ENCODE measurements around the gene PRXL2A.

PRXL2A gene

DNA sequence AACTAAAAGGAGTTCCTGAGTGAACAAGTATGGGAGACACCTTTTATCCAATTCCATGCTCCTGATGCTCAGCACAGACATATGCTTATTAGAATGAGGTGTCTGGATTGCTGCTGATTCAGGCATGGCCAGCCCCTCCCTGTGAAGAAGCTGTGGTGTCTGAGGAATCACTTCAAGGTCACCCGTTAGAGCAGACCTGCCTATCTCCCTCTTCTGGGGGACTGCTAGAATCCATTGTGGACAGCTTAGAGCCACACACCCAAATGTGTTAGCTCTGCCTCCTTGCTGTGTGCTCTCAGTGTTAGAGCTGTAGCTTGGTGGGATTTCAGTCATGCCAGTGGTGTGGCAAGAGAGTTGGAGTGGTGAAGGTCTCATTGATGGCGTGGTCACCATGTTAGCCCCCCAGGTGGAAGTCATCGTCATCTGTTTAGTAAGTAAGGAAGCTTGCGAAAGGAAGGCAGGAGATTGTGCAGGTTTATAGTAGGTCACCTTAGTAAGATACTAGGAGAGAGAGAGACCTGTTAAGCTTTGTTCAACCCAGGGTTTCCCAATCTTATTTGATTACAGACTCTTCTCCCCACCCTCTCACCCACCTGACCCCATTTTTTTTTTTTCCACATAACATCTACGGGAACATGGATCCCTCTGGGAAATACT is 12.8 kb downstream of the PRXL2A start:
- TF ChIP-seq, protein P1, sequence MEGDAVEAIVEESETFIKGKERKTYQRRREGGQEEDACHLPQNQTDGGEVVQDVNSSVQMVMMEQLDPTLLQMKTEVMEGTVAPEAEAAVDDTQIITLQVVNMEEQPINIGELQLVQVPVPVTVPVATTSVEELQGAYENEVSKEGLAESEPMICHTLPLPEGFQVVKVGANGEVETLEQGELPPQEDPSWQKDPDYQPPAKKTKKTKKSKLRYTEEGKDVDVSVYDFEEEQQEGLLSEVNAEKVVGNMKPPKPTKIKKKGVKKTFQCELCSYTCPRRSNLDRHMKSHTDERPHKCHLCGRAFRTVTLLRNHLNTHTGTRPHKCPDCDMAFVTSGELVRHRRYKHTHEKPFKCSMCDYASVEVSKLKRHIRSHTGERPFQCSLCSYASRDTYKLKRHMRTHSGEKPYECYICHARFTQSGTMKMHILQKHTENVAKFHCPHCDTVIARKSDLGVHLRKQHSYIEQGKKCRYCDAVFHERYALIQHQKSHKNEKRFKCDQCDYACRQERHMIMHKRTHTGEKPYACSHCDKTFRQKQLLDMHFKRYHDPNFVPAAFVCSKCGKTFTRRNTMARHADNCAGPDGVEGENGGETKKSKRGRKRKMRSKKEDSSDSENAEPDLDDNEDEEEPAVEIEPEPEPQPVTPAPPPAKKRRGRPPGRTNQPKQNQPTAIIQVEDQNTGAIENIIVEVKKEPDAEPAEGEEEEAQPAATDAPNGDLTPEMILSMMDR (IDR thresholded peaks at IDR 0.05): no peak

DNA sequence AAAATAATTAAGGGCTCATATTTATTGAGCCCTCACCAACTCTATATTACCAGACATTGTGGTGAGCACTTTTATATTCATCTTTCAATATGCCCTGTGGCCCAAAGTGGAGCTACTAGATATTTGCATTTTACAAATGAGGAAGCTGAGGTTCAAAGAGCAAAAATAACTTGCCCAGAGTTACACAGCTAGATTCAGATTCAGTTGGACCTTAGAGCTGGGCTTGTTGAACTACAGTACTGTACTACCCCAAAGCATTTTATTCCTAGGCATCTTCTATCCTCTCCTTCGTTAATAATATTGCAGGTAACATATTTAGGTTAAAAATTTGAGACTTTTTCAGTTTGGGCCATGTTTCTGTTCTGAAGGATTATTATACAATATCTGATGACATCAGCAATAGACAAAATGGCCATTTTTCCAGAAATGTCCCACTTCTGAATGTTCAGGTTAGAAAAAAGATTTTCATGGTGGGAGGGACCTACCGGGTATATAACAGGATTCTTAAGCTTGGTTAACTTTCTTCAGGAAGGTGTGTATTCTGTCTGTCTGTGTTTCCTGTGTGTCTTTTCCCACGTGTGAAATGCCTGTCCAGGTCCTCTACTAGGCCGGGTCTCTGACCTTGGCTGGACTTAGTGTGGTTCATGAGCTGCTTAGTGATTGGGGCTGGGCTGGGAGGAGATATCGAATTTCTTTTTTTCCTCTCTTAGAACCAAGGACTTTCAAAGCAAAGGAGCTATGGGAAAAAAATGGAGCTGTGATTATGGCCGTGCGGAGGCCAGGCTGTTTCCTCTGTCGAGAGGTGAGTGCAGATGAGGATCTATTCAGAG is 13.6 kb downstream of the PRXL2A start:
- TF ChIP-seq, protein P1 (IDR thresholded peaks at IDR 0.05): no peak

DNA sequence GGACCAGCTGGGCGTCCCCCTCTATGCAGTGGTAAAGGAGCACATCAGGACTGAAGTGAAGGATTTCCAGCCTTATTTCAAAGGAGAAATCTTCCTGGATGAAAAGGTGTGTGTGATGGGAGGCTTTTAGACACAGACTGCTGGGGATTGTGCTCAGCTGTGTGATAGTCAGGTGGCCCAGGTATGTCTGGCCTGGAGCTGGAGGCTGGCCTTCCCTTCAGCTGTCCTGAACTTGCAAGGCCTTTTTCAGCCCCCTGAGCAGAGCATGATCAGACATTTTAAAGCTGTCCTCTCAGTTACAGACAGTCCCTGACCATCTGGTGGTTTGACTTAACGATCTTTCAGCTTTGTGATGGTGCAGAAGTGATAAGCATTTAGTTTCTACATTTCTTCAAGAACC is 17.6 kb downstream of the PRXL2A start:
- TF ChIP-seq, protein P1 (IDR thresholded peaks at IDR 0.05): no peak

DNA sequence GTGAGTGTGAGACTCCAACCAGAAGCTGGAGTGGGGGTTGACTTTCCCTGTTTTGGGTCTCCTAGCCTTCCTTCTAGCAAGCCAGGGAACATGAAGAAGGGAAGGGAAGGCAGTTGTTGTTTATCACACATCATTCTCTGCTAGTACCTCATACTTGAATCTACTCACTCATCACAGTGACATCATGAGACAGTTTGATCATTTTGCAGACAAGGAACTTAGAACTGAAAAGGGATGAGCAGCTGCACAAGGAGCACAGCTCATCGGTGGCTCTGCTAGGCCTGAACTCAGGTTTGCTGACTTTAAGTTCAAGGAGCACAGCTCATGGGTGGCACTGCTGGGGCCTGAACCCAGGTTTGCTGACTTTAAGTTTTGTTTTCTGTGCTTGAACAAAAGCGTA is 19.2 kb downstream of the PRXL2A start:
- TF ChIP-seq, protein P1 (IDR thresholded peaks at IDR 0.05): no peak

DNA sequence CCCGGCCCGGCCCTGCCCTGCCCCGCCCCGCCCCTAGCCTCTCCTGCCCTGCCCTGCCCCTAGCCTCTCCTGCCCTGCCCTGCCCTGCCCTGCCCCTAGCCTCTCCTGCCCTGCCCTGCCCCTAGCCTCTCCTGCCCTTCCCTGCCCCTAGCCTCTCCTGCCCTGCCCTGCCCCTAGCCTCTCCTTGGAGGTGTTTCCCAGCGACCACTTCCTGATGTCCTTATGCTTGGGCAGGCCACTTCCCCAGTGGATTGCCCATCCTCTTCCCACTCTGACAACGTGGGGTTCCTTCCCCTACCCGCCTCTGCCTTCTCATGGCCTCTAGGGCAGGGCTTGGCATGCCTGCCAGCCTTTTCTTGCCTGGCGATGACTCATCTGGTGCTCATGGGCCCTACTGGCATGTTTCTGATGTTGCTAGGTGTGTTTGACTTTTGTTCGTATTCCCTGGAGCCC is 21.2 kb downstream of the PRXL2A start:
- TF ChIP-seq, protein P1 (IDR thresholded peaks at IDR 0.05): no peak

DNA sequence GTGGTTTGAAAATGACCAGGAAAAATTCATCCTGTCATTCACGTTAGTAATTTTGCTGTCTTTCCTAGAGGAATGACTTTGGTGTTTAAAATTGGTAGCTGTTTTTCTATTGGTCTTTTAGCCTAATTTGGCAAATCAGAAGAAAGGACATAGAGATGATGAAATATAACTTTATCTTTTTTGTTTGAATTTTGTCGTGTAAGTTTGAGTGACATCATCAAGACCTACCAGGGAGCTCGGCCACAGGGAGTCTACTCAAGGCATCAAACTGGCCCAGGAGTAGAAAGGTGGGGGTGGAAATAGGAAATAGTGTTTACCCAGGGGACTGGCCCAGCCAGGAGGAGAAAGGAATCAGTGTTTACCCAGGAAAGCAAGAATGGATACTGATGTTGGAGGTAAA is 24.8 kb downstream of the PRXL2A start:
- TF ChIP-seq, protein P1 (IDR thresholded peaks at IDR 0.05): no peak

DNA sequence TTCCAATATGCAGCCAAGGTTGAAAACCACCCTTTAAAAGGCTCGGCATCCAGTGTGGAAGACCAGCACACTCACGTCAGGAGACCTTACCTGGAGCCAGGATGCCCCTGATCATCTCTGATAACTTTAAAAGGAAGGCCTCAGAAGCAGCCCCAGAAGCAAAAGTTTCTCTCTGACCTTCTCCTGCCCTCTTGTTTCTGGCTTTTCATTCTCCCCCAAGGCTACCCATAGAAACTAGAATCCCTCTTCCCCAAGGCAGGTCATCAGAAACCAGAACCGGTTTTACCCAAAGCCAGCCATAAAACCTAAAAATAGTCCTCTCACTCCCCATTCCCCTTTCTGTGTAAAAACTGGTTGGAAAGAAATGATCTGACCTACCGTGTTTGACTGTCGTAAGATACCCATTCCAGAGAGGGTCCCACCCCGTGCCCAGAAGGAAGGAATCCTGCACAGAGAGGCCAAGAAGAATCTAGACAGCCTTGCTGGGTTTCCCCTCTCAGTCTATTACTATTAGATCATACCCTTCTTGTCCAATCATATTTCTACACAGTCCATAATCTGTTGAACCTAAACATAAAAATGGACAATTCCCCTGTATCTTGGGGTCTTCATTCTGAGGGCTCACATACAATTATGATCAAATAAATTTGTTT is 28.2 kb downstream of the PRXL2A start:
- TF ChIP-seq, protein P1 (IDR thresholded peaks at IDR 0.05): no peak
